Gastroesophageal sphincter (tissue), 4 donors: ENCODE results near the gene KREMEN1. TPM values are rescaled to one million over a fixed set of nuclear protein-coding genes. Genes with fewer than 3 reads are reported as not detected.

Experiments
- ATAC-seq: fragments of 150-250 bp; one replicate; pipeline ENCODE4 v1.9.1; 2016; ENCODE audit warnings: mild to moderate bottlenecking, moderate library complexity
- H3K27ac ChIP-seq, 4 donors: fragments of 200-600 bp; sonication (generic) in 3 of 4; 1 replicate in 3 of 4; 2 replicates in 1 of 4; pipeline ENCODE4 v1.5.1; 2016 to 2019
- H3K27me3 ChIP-seq: fragments of 200-600 bp; sonication (generic); one replicate; pipeline ENCODE4 v1.5.1; 2019
- H3K36me3 ChIP-seq, 2 donors: fragments of 200-600 bp; sonication (generic); one replicate each; pipeline ENCODE4 v1.5.1; 2019; ENCODE audit warnings: control low read depth in 1 of 2
- H3K4me1 ChIP-seq, 3 donors: fragments of 200-600 bp; sonication (generic); 1 replicate in 2 of 3; 2 replicates in 1 of 3; pipeline ENCODE4 v1.5.1; 2016 to 2019; ENCODE audit warnings: control low read depth in 2 of 3
- H3K4me3 ChIP-seq, 2 donors: fragments of 200-600 bp; sonication (generic); one replicate each; pipeline ENCODE4 v1.5.1; 2019; ENCODE audit warnings: mild to moderate bottlenecking in 1 of 2, moderate library complexity in 1 of 2
- H3K9me3 ChIP-seq, 3 donors: fragments of 200-600 bp; sonication (generic); one replicate each; pipeline ENCODE4 v1.5.1; 2017 to 2019; ENCODE audit warnings: control low read depth in 2 of 3
- CTCF ChIP-seq, 4 experiments: fragments of 200-600 bp in 2 of 4; fragments of 450-650 bp in 2 of 4; sonication (generic) in 1 of 4; IDR thresholded peaks; one replicate each; pipeline ENCODE4 v1.5.1; 2017 to 2019; ENCODE audit warnings: antibody characterized with exemption in 4 of 4, mild to moderate bottlenecking in 2 of 4, moderate library complexity in 2 of 4
- EP300 ChIP-seq: sonication (generic); formaldehyde crosslinking; IDR thresholded peaks from one replicate; pipeline ENCODE4 v1.6.1; 2017; ENCODE audit warnings: antibody characterized with exemption, mild to moderate bottlenecking
- POLR2A ChIP-seq, 2 donors: fragments of 450-650 bp; IDR thresholded peaks; one replicate each; pipeline ENCODE4 v1.6.1; 2017; ENCODE audit warnings: antibody characterized with exemption in 2 of 2, mild to moderate bottlenecking in 2 of 2, moderate library complexity in 1 of 2
- POLR2AphosphoS5 ChIP-seq: sonication (generic); formaldehyde crosslinking; IDR thresholded peaks from one replicate; pipeline ENCODE4 v1.6.1; 2017; ENCODE audit warnings: antibody characterized with exemption
- WGBS, 2 donors: methylation state at CpG; one replicate each; pipeline ENCODE4 v1.1.5; 2018; ENCODE audit warnings: low coverage in 1 of 2; 5-methylcytosine and 5-hydroxymethylcytosine counted together
- total RNA-seq, 4 donors: library from RNA; depleted of rRNA; stranded (reverse); fragments of >200 nt; gene quantifications; one replicate each; pipeline ENCODE4 v1.1.0, GENCODE V29; 2016

The KREMEN1 gene
- total RNA-seq, 4 donors from 2014 or later: 7.5 to 17.4 (median 10.8) TPM

- Histone ChIP-seq H3K9me3 (no peaks in the 10 kb centered on the region), H3K27ac (no peak overlapping the region), H3K36me3 (peaks cover 0 to 30% of the 10 kb centered on the region in 2 donors), H3K27me3 (no peaks in the 10 kb centered on the region), H3K4me1 (peaks cover 0 to 3% (median 0%) of the 10 kb centered on the region in 3 donors), H3K4me3 (no peak overlapping the region)
- no peak for TF ChIP-seq EP300
- no peak for TF ChIP-seq POLR2AphosphoS5
- TF ChIP-seq POLR2A (IDR thresholded peaks at IDR 0.05): no peak
- TF ChIP-seq CTCF (IDR thresholded peaks at IDR 0.05): no peak
- ATAC-seq: no peak
- 98 to 100% methylated on average over 1 to 3 of the region's 4 CpGs for WGBS, 2 donors
Observed at GRCh38 chr22:29130476-29130875, 57.6 kb downstream of the KREMEN1 start.

- peaks cover 0 to 3% (median 0%) of the 10 kb centered on the region in 3 donors for H3K4me1 ChIP-seq
- no peak overlapping the region for H3K27ac ChIP-seq
- H3K9me3 ChIP-seq: no peaks in the 10 kb centered on the region
- TF ChIP-seq POLR2AphosphoS5 (no peak), EP300 (no peak), CTCF (IDR thresholded peaks at IDR 0.05) (no peak), POLR2A (IDR thresholded peaks at IDR 0.05) (no peak)
- 92 to 100% methylated on average over 1 to 2 of the region's 2 CpGs for WGBS, 2 donors
- H3K4me3 ChIP-seq: no peak overlapping the region
- peaks cover 0 to 44% of the 10 kb centered on the region in 2 donors for H3K36me3 ChIP-seq
- H3K27me3 ChIP-seq: no peaks in the 10 kb centered on the region
- no peak for ATAC-seq
Observed at GRCh38 chr22:29133603-29134133, 60.8 kb downstream of the KREMEN1 start.

GRCh38 chr22:29134448-29134847 lies 61.6 kb downstream of the KREMEN1 start:
- Histone ChIP-seq H3K27ac (no peak overlapping the region), H3K9me3 (no peaks in the 10 kb centered on the region), H3K36me3 (peaks cover 0 to 51% of the 10 kb centered on the region in 2 donors), H3K4me3 (no peak overlapping the region), H3K4me1 (peaks cover 0 to 3% (median 0%) of the 10 kb centered on the region in 3 donors), H3K27me3 (no peaks in the 10 kb centered on the region)
- TF ChIP-seq EP300 (no peak), CTCF (IDR thresholded peaks at IDR 0.05) (no peak), POLR2A (IDR thresholded peaks at IDR 0.05) (no peak), POLR2AphosphoS5 (no peak)
- WGBS, 2 donors: 82 to 100% methylated on average over 2 to 4 of the region's 4 CpGs
- no peak for ATAC-seq

- TF ChIP-seq POLR2AphosphoS5 (no peak), POLR2A (IDR thresholded peaks at IDR 0.05) (no peak), CTCF (IDR thresholded peaks at IDR 0.05) (no peak), EP300 (no peak)
- H3K4me1 ChIP-seq: peaks cover 0 to 7% (median 0%) of the 10 kb centered on the region in 3 donors
- 77 to 81% methylated on average over 10 to 20 of the region's 31 CpGs for WGBS, 2 donors
- ATAC-seq: no peak
- H3K36me3 ChIP-seq: peaks cover 0 to 76% of the 10 kb centered on the region in 2 donors
- H3K27ac ChIP-seq: no peak overlapping the region
- no peaks in the 10 kb centered on the region for H3K9me3 ChIP-seq
- H3K27me3 ChIP-seq: no peaks in the 10 kb centered on the region
- no peak overlapping the region for H3K4me3 ChIP-seq
Observed at GRCh38 chr22:29136782-29137700, 64.2 kb downstream of the KREMEN1 start.
